HK-2 (cell line): ENCODE data around the gene AKR1A1.
"Not testable (repeated sequence)": the region's sequence is repeated elsewhere in the genome, so short reads cannot be mapped to it uniquely, and the experiment has no call there.

Source experiments
- DNase-seq: peaks from one replicate; pipeline ENCODE4 v3.0.0-alpha.2; 2018; ENCODE audit not compliant: unreplicated experiment

The AKR1A1 gene

DNA sequence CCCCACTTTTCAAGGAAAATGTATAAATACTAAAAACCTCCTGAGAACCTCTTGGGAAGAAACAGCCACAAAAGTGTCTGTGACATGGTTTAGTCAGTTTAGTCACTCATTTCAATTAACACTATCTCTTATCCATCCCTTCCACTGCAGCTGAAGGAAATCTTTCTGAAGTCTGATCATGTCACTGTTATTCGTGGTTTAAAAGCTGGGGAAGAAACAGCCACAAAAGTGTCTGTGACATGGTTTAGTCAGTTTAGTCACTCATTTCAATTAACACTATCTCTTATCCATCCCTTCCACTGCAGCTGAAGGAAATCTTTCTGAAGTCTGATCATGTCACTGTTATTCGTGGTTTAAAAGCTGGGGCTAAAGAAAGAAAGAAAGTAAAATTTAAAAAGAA, 27.1 kb upstream of the AKR1A1 start:
- DNase-seq, result not testable (repeated sequence)

GRCh38 chr1:45523975-45524374, 26.7 kb upstream of the AKR1A1 start:
- not testable (repeated sequence) for DNase-seq

GRCh38 chr1:45526135-45526644, 24.4 kb upstream of the AKR1A1 start:
- no peak for DNase-seq

DNA sequence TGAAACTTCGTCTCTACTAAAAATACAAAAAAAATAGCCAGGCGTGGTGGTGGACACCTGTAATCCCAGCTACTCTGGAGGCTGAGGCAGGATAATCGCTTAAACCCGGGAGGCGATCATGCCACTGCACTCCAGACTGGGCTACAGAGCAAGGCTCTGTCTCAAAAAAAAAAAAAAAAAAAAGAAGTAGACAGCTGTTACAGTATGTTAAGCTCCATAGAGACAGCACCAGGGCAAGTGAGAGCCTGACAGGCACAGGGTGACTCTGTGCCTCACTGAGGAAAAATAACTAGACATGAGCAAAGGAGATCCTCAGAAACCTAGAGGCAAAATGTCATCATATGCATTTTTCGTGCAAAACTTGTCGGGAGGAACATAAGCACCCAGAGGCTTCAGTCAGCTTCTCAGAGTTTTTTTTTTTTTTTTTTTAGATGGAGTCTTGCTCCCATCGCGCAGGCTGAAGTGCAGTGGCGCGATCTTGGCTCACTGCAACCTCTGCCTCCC, 19.9 kb upstream of the AKR1A1 start:
- DNase-seq, result no peak

DNA sequence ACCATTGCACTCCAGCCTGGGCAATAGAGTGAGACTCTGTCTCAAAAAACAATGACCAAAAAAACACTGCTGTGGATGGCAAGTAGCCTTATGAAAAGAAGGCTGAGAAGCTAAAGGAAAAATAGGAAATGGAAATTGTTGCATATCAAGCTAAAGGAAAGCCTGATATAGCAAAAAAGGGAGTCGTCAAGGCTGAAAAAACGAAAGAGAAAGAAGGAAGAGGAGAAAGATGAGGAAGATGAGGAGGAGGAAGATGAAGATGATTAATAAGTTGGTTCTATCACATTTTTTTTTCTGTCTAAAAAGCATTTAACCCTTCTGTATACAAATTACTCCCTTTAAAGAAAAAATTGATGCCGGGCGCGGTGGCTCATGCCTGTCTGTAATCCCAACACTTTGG, 18.8 kb upstream of the AKR1A1 start:
- DNase-seq, result no peak

- DNase-seq, result no peak
Observed at GRCh38 chr1:45535988-45536766, 14.4 kb upstream of the AKR1A1 start.

GRCh38 chr1:45536886-45537285, 13.7 kb upstream of the AKR1A1 start:
- DNase-seq, result no peak

DNA sequence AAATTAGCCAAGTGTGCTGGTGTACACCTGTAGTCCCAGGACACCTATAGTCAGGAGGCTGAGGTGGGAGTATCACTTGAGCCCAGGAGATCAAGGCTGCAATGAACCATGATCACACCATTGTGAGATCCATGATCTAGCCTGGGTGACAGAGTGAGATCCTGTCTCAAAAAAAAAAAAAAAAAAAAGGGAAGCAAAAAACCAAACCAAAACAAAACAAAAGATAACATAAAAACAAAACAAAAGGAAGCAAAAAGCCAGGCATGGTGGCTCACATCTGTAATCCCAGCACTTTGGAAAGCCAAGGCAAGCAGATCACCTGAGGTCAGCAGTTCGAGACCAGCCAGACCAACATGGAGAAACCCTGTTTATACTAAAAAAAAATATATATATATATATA, 9.4 kb upstream of the AKR1A1 start:
- no peak for DNase-seq

- no peak for DNase-seq
Observed at GRCh38 chr1:45542591-45542990, 8.0 kb upstream of the AKR1A1 start.

GRCh38 chr1:45543581-45544417, 6.8 kb upstream of the AKR1A1 start:
- peak; percentile 56 for DNase-seq

DNA sequence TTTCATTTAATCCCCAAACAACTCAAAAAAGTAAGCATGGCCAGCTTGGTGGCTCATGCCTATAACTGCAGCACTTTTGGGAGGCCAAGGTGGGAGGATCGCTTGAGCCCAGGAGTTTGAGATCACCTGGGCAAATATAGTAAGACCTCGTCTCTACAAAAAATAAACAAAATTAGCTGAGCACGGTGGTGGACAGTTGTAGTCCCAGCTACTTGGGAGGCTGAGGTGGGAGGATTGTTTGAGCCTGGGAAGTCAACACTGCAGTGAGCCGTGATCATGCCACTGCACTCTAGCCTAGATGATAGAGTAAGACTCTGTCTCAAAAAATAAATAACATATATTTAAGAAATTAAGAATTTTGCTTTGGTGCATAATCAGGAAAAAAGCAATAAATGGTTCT, 6.1 kb upstream of the AKR1A1 start:
- no peak for DNase-seq

- DNase-seq, result no peak
Observed at GRCh38 chr1:45545019-45545493, 5.6 kb upstream of the AKR1A1 start.

DNA sequence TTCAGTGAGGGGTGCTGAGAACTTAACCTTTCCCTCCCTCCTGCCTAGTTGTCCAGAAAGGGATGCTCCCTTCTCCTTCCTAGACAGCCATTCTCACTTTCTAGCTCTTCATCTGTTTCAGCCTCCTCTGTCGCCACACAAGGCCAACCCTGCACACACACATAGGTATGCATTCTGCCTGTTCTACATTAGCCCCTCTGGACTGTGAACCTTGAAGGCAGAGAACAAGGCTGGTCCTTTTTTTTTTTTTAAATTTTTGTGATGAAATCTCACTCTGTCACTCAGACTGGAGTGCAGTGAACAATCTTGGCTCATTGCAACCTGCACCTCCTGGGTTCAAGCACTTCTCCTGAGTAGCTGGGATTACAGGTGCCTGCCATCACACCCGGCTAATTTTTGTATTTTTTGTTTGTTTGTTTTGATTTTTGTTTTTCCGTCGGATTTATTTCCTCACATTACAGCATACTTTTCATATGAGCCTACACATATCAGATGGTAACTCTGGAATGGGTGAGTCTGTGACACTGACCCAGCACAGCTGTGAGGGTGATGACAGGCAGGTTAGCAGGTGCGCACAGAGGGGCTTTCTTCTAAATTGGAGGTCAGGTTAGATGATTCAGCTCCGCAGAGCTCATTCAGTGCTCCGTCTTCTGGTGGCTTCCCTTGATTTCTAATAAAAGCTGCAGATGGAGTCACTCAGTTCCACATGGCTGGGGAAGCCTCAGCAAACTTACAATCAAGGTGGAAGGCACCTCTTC, 4.9 kb upstream of the AKR1A1 start:
- DNase-seq, result no peak

- no peak for DNase-seq
Observed at GRCh38 chr1:45551684-45552083, 1.1 kb downstream of the AKR1A1 start.

DNA sequence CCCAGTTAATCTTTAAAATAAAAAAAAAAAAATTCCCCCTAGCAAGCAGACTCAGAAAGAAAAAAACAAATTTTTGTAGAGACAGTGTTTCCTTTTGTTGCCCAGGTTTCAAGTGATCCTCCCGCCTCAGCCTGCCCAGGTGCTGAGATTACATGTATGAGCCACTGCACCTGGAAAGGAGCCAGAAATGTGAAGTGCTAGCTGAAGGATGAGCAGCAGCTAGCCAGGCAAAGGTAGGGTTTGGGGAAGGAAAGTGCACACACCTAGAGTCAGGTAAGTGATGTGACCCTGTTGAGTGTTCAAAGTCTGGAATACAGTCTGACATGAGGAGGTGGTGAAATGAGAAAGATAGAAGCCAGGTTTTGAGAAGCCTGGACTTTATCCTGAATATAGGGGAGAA, 1.7 kb downstream of the AKR1A1 start:
- peak; percentile 22 for DNase-seq

- no peak for DNase-seq
Observed at GRCh38 chr1:45554198-45554597, 3.6 kb downstream of the AKR1A1 start.

DNA sequence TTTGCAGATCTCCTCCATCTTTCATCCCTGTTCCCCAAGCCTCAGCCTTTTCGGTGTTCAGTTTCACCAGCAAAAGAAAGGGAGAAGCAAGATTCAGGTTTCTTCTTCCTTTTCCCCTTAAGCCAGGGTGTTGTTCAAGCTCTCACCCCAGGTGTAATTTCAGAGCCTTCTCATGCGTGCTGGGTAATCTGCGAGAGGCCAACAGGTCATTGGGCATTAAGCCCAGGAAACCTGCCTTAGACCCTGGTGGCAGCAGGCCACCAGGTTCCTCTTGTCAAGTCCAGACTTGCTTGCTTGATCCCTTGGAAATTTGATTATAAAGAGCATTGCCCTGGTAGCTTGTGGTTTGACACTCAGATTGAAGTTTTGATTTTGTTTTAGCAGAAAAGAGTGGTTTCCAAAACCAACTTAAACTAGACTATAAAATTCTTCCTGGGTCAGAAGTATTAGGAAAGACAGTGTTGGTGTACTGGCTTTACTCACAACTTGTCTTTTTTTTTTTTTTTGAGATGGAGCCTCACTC, 6.9 kb downstream of the AKR1A1 start:
- no peak for DNase-seq

GRCh38 chr1:45563843-45564242, 13.2 kb downstream of the AKR1A1 start:
- no peak for DNase-seq

GRCh38 chr1:45566722-45567121, 16.1 kb downstream of the AKR1A1 start:
- no peak for DNase-seq

DNA sequence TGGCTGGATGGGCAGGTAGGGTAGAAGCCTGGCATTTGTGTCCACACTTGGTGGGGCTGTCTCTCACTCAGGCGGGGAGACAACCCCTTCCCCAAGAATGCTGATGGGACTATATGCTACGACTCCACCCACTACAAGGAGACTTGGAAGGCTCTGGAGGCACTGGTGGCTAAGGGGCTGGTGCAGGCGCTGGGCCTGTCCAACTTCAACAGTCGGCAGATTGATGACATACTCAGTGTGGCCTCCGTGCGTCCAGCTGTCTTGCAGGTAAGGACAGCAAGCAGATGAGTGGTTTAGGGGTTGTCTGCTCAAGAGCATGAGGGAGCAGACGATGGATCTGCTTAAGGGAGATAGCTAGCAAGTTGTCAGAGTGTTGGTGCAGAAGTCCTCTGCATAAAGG, 17.3 kb downstream of the AKR1A1 start:
- no peak for DNase-seq

DNA sequence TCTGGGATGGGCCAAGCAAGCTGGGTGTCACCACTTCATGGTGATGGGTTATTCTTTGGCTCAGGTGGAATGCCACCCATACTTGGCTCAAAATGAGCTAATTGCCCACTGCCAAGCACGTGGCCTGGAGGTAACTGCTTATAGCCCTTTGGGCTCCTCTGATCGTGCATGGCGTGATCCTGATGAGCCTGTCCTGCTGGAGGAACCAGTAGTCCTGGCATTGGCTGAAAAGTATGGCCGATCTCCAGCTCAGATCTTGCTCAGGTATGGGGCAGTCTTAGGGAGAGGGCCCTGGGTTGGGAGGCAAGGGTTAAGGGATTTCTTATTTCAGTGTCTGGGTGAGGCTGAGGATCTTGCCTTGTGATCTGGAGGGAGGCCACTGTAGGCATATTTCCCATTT, 17.8 kb downstream of the AKR1A1 start:
- no peak for DNase-seq

GRCh38 chr1:45569571-45569961, 18.9 kb downstream of the AKR1A1 start:
- no peak for DNase-seq
